ENCODE results near the gene CTXND1. TPM values are rescaled to one million over a fixed set of nuclear protein-coding genes. Genes with fewer than 3 reads are reported as not detected.
A peak's percentile ranks its signal among the peaks of the same experiment; 100 is the strongest.

Gene CTXND1
- total RNA-seq, 1 experiment from 2014 or later, result not detected

DNA sequence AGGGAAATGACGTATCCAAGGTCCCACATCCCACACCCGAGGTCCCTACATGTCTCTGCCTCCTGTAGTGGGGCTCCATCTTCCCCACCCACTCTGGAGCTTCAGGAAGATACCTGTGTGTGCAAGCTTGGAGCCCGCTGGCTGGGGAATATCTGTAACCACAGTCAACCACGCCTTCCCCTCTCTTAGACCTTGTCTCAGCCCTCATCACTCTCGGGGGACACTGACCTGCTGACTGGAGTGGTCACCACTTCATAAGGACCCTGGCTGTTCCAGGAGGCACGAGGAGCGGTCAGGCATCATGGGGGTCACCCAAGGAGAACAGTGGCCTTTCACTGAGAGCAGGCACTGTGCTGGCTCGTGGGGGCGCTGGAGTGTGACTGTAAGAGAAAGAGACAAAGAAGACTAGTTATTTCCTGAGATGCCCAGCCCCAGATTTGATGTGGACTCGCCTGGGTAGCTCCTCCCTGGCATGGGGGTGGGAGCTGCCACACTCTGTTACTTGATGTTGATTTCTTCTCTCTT lies 48.6 kb downstream of the CTXND1 start:
- Histone ChIP-seq H3K4me3 (ENCODE audit: low read length) (no peak overlapping the region), H3K79me2 (ENCODE audit: low read length) (no peaks in the 10 kb centered on the region), H2AFZ (ENCODE audit: low read length) (no peak overlapping the region), H3F3A (ENCODE audit: low read length, unreplicated experiment) (no peaks in the 10 kb centered on the region), H3K27me3 (ENCODE audit: low read length) (peaks cover 34% of the 10 kb centered on the region), H3K9me2 (replicated peaks; ENCODE audit: low read length) (no peaks in the 10 kb centered on the region), H3K27ac (ENCODE audit: low read length) (no peak overlapping the region), H3K36me3 (ENCODE audit: low read depth, low read length) (no peaks in the 10 kb centered on the region), H4K20me1 (ENCODE audit: low read length) (no peaks in the 10 kb centered on the region), H3K4me1 (ENCODE audit: insufficient read depth, low read length) (no peaks in the 10 kb centered on the region), H3K9me3 (ENCODE audit: low read length) (no peaks in the 10 kb centered on the region), H3K4me2 (ENCODE audit: low read length) (no peak overlapping the region), H3K9ac (ENCODE audit: low read length) (no peak overlapping the region)
- DNase-seq, result no peak
- TF ChIP-seq, protein P1, sequence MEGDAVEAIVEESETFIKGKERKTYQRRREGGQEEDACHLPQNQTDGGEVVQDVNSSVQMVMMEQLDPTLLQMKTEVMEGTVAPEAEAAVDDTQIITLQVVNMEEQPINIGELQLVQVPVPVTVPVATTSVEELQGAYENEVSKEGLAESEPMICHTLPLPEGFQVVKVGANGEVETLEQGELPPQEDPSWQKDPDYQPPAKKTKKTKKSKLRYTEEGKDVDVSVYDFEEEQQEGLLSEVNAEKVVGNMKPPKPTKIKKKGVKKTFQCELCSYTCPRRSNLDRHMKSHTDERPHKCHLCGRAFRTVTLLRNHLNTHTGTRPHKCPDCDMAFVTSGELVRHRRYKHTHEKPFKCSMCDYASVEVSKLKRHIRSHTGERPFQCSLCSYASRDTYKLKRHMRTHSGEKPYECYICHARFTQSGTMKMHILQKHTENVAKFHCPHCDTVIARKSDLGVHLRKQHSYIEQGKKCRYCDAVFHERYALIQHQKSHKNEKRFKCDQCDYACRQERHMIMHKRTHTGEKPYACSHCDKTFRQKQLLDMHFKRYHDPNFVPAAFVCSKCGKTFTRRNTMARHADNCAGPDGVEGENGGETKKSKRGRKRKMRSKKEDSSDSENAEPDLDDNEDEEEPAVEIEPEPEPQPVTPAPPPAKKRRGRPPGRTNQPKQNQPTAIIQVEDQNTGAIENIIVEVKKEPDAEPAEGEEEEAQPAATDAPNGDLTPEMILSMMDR (conservative IDR thresholded peaks at IDR 0.05; ENCODE audit: low read depth, low read length), result no peak
- TF ChIP-seq EZH2 (IDR thresholded peaks at IDR 0.05; ENCODE audit: low read length, unreplicated experiment) (no peak), EZH2phosphoT487 (IDR thresholded peaks at IDR 0.05; ENCODE audit: borderline replicate concordance, low read length) (no peak)
- BruUV-seq (replicated peaks), result no TSS peak
- CTCF ChIA-PET, result no interaction called here
- ATAC-seq, result no peak
- POLR2A ChIA-PET (ENCODE audit: unreplicated experiment), result no interaction called here
- intact Hi-C loops (cut with micrococcal nuclease), result no loop called here

DNA sequence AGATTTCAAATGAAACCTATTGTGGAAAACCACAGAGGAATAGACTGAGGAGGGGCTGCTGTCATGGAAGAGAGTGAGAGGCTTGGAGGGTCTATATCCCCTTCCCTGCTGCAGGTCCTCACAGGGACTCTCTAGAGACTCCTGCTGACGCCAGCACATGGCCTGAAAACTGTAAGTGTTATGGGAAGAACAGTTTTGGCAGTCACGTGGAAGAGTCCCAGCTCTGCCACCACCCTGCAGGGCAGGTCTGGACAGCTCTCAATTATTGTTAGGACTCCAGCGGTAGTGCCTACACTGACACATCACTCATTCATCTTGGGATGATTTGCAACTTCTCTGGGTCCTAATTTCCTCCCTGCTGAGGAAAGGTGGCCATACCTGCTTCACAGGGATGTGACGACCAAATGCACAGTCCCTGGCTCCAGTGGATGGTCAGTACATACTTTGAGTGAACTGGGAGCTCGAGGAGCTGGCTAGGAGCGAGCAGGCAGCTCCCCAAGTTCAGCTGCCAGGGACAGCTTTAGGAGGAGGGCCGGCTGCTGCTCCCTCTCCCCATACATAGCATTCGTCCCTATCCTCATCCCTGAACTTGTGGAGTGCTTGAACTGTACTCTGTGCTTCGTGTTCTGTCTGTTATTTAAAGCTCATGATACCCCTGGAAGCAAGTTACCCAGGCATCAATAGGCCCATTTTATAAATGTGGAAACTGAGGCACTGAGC lies 49.2 kb downstream of the CTXND1 start:
- Histone ChIP-seq H3K9ac (ENCODE audit: low read length) (no peak overlapping the region), H3K79me2 (ENCODE audit: low read length) (no peaks in the 10 kb centered on the region), H3K27me3 (ENCODE audit: low read length) (peaks cover 31% of the 10 kb centered on the region), H3F3A (ENCODE audit: low read length, unreplicated experiment) (no peaks in the 10 kb centered on the region), H2AFZ (ENCODE audit: low read length) (no peak overlapping the region), H3K4me2 (ENCODE audit: low read length) (no peak overlapping the region), H3K4me1 (ENCODE audit: insufficient read depth, low read length) (no peaks in the 10 kb centered on the region), H3K27ac (ENCODE audit: low read length) (no peak overlapping the region), H3K36me3 (ENCODE audit: low read depth, low read length) (no peaks in the 10 kb centered on the region), H3K9me3 (ENCODE audit: low read length) (no peaks in the 10 kb centered on the region), H4K20me1 (ENCODE audit: low read length) (no peaks in the 10 kb centered on the region), H3K4me3 (ENCODE audit: low read length) (no peak overlapping the region), H3K9me2 (replicated peaks; ENCODE audit: low read length) (no peaks in the 10 kb centered on the region)
- DNase-seq (peak; percentile 45), ATAC-seq (peak; percentile 31; the same call in 1 of the 2 replicates)
- no TSS peak for BruUV-seq (replicated peaks)
- POLR2A ChIA-PET (ENCODE audit: unreplicated experiment), result no interaction called here
- TF ChIP-seq EZH2 (IDR thresholded peaks at IDR 0.05; ENCODE audit: low read length, unreplicated experiment), result no peak
- TF ChIP-seq EZH2phosphoT487 (IDR thresholded peaks at IDR 0.05; ENCODE audit: borderline replicate concordance, low read length), result no peak
- TF ChIP-seq, protein P1 (conservative IDR thresholded peaks at IDR 0.05; ENCODE audit: low read depth, low read length), result no peak
- intact Hi-C loops (cut with micrococcal nuclease), result no loop called here
- CTCF ChIA-PET, result no interaction called here

DNA sequence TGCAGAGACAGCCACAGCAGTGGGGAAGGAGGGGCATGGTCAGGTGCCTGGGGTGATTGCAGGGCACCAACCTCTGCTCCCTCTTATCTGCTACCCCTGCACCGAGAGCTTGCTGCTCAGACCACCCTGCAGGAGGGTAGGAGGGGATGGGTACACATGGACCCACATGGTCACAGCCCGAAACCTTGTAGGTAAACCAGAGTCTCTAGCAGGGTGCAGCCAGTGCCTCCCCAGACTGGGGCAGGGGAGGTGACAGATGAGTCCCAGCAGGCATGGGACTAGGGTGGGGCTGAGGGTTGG lies 50.0 kb downstream of the CTXND1 start:
- H4K20me1 ChIP-seq (ENCODE audit: low read length), result no peaks in the 10 kb centered on the region
- ChIA-PET CTCF (no interaction called here), POLR2A (ENCODE audit: unreplicated experiment) (no interaction called here)
- no peaks in the 10 kb centered on the region for H3K79me2 ChIP-seq (ENCODE audit: low read length)
- H2AFZ ChIP-seq (ENCODE audit: low read length), result no peak overlapping the region
- no peaks in the 10 kb centered on the region for H3K4me1 ChIP-seq (ENCODE audit: insufficient read depth, low read length)
- H3K36me3 ChIP-seq (ENCODE audit: low read depth, low read length), result no peaks in the 10 kb centered on the region
- no peaks in the 10 kb centered on the region for H3K9me3 ChIP-seq (ENCODE audit: low read length)
- no peaks in the 10 kb centered on the region for H3K9me2 ChIP-seq (replicated peaks; ENCODE audit: low read length)
- no peak overlapping the region for H3K4me2 ChIP-seq (ENCODE audit: low read length)
- no TSS peak for BruUV-seq (replicated peaks)
- H3K9ac ChIP-seq (ENCODE audit: low read length), result no peak overlapping the region
- no peaks in the 10 kb centered on the region for H3F3A ChIP-seq (ENCODE audit: low read length, unreplicated experiment)
- TF ChIP-seq EZH2phosphoT487 (IDR thresholded peaks at IDR 0.05; ENCODE audit: borderline replicate concordance, low read length), result no peak
- TF ChIP-seq, protein P1 (conservative IDR thresholded peaks at IDR 0.05; ENCODE audit: low read depth, low read length), result no peak
- no peak for TF ChIP-seq EZH2 (IDR thresholded peaks at IDR 0.05; ENCODE audit: low read length, unreplicated experiment)
- H3K4me3 ChIP-seq (ENCODE audit: low read length), result no peak overlapping the region
- intact Hi-C loops (cut with micrococcal nuclease), result no loop called here
- ATAC-seq, result no peak
- peaks cover 23% of the 10 kb centered on the region for H3K27me3 ChIP-seq (ENCODE audit: low read length)
- DNase-seq, result no peak
- no peak overlapping the region for H3K27ac ChIP-seq (ENCODE audit: low read length)

Data from PC-3 (cell line).